ENCODE results near the gene OXNAD1.

DNA sequence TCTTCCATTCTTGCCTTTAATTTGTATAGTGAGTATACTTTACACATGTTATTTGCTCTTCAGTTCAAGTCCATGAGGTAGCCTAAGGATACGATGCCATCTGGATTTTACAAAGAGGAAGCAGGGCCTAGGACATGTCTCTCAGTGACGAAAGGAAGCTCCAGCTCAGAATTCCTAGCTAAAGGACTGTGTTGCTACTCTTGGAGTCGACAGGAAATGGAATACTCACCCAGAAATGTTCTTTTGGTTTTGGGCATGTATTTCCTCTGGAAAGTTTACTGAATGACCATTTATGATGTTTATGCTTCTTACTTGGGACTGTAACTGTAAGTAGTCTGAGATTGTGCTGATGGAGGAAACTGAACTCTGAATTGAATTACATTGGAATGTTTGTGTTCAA, 12.5 kb downstream of the OXNAD1 start:
- TF ChIP-seq, protein P1, sequence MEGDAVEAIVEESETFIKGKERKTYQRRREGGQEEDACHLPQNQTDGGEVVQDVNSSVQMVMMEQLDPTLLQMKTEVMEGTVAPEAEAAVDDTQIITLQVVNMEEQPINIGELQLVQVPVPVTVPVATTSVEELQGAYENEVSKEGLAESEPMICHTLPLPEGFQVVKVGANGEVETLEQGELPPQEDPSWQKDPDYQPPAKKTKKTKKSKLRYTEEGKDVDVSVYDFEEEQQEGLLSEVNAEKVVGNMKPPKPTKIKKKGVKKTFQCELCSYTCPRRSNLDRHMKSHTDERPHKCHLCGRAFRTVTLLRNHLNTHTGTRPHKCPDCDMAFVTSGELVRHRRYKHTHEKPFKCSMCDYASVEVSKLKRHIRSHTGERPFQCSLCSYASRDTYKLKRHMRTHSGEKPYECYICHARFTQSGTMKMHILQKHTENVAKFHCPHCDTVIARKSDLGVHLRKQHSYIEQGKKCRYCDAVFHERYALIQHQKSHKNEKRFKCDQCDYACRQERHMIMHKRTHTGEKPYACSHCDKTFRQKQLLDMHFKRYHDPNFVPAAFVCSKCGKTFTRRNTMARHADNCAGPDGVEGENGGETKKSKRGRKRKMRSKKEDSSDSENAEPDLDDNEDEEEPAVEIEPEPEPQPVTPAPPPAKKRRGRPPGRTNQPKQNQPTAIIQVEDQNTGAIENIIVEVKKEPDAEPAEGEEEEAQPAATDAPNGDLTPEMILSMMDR (IDR thresholded peaks at IDR 0.05), result no peak
- no peak for TF ChIP-seq POLR2A (IDR thresholded peaks at IDR 0.05)

All from right lobe of liver (tissue), 4 donors.